ENCODE results near the gene TSPAN4.

Gene TSPAN4

DNA sequence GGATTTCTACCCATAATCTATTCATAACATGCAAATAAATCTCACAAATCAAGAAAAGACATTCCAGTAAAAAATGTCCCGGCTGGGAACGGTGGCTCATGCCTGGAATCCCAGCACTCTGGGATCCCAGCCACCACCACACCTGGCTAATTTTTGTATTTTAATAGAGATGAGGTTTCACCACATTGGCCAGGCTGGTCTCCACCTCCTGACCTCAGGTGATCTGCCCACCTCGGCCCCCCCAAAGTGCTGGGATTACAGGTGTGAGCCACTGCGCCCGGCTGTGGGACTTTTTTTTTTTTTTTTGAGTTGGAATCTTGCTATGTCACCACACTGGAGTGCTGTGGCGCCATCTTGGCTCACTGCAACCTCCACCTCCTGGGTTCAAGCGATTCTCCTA lies 63.3 kb downstream of the TSPAN4 start:
- Histone ChIP-seq H3K27ac (no peak overlapping the region), H3K4me1 (ENCODE audit: low read depth, poor library complexity, severe bottlenecking) (peaks cover 27% of the 10 kb centered on the region), H3K9ac (no peak overlapping the region), H4K20me1 (ENCODE audit: insufficient read depth) (no peaks in the 10 kb centered on the region), H3K27me3 (ENCODE audit: insufficient read depth, low read depth) (no peaks in the 10 kb centered on the region), H3K79me2 (ENCODE audit: insufficient read depth, low read depth) (peaks cover 20% of the 10 kb centered on the region), H2AFZ (ENCODE audit: low read depth) (no peak overlapping the region), H3K4me3 (IDR thresholded peaks at IDR 0.05; ENCODE audit: insufficient read depth, low read depth, low read length) (no peak overlapping the region), H3K36me3 (ENCODE audit: insufficient read depth) (no peaks in the 10 kb centered on the region; the same call in 1 of the 2 replicates), H3K4me2 (no peak overlapping the region)
- no peak for TF ChIP-seq CTCF (conservative IDR thresholded peaks at IDR 0.05; ENCODE audit: low read depth, low read length)

GRCh38 chr11:907668-908067 lies 65.0 kb downstream of the TSPAN4 start:
- Histone ChIP-seq H3K79me2 (ENCODE audit: insufficient read depth, low read depth) (peaks cover 20% of the 10 kb centered on the region), H3K4me1 (ENCODE audit: low read depth, poor library complexity, severe bottlenecking) (peaks cover 32% of the 10 kb centered on the region), H3K27me3 (ENCODE audit: insufficient read depth, low read depth) (no peaks in the 10 kb centered on the region), H3K27ac (no peak overlapping the region; the same call in 1 of the 2 replicates), H4K20me1 (ENCODE audit: insufficient read depth) (no peaks in the 10 kb centered on the region), H3K4me3 (IDR thresholded peaks at IDR 0.05; ENCODE audit: insufficient read depth, low read depth, low read length) (no peak overlapping the region), H3K4me2 (peak overlapping the region; percentile 48; the same call in 1 of the 2 replicates), H3K9ac (no peak overlapping the region), H2AFZ (ENCODE audit: low read depth) (no peak overlapping the region), H3K36me3 (ENCODE audit: insufficient read depth) (no peaks in the 10 kb centered on the region; the same call in 1 of the 2 replicates)
- TF ChIP-seq CTCF (conservative IDR thresholded peaks at IDR 0.05; ENCODE audit: low read depth, low read length) = no peak

- Histone ChIP-seq H3K27ac (no peak overlapping the region), H3K27me3 (ENCODE audit: insufficient read depth, low read depth) (no peaks in the 10 kb centered on the region), H2AFZ (ENCODE audit: low read depth) (no peak overlapping the region), H3K4me2 (peak overlapping the region; percentile 48; the same call in 1 of the 2 replicates), H3K4me1 (ENCODE audit: low read depth, poor library complexity, severe bottlenecking) (peaks cover 32% of the 10 kb centered on the region), H3K4me3 (IDR thresholded peaks at IDR 0.05; ENCODE audit: insufficient read depth, low read depth, low read length) (no peak overlapping the region), H3K36me3 (ENCODE audit: insufficient read depth) (no peaks in the 10 kb centered on the region; the same call in 1 of the 2 replicates), H3K9ac (no peak overlapping the region), H4K20me1 (ENCODE audit: insufficient read depth) (no peaks in the 10 kb centered on the region), H3K79me2 (ENCODE audit: insufficient read depth, low read depth) (peaks cover 20% of the 10 kb centered on the region)
- no peak for TF ChIP-seq CTCF (conservative IDR thresholded peaks at IDR 0.05; ENCODE audit: low read depth, low read length)
These were observed 65.6 kb downstream of the TSPAN4 start for GRCh38 chr11:908273-908672.

- Histone ChIP-seq H2AFZ (ENCODE audit: low read depth) (no peak overlapping the region), H3K36me3 (ENCODE audit: insufficient read depth) (no peaks in the 10 kb centered on the region), H3K4me2 (peak overlapping the region; percentile 66), H3K9ac (no peak overlapping the region), H3K27me3 (ENCODE audit: insufficient read depth, low read depth) (no peaks in the 10 kb centered on the region), H4K20me1 (ENCODE audit: insufficient read depth) (no peaks in the 10 kb centered on the region), H3K4me1 (ENCODE audit: low read depth, poor library complexity, severe bottlenecking) (peaks cover 32% of the 10 kb centered on the region), H3K4me3 (IDR thresholded peaks at IDR 0.05; ENCODE audit: insufficient read depth, low read depth, low read length) (no peak overlapping the region), H3K27ac (no peak overlapping the region), H3K79me2 (ENCODE audit: insufficient read depth, low read depth) (peaks cover 20% of the 10 kb centered on the region)
- no peak for TF ChIP-seq CTCF (conservative IDR thresholded peaks at IDR 0.05; ENCODE audit: low read depth, low read length)
These were observed 66.8 kb downstream of the TSPAN4 start for GRCh38 chr11:909406-909805.
